Small intestine (tissue), 7 donors: ENCODE measurements around the gene FLYWCH2. TPM values are rescaled to one million over a fixed set of nuclear protein-coding genes. Genes with fewer than 3 reads are reported as not detected.
"Not testable (repeated sequence)": the region's sequence is repeated elsewhere in the genome, so short reads cannot be mapped to it uniquely, and the experiment has no call there.

Experiments used
- DNase-seq, 2 donors: peaks; one replicate each; pipeline versions ENCODE4 v3.0.0 to v3.0.0-alpha.2; 2013
- FAIRE-seq: peaks from 2 replicates; lab custom pipeline; 2012; peaks lifted over from hg19 to GRCh38; lab: Jason Lieb, UNC
- H3K27ac ChIP-seq, 3 donors: one replicate each; pipeline ENCODE4 v1.5.1; 2013; ENCODE audit warnings: low read length in 2 of 3, mild to moderate bottlenecking in 2 of 3, control low read depth in 1 of 3, inconsistent platforms in 1 of 3, low read depth in 1 of 3, moderate library complexity in 1 of 3
- H3K27me3 ChIP-seq, 3 donors: one replicate each; pipeline ENCODE4 v1.6.1; 2013; ENCODE audit warnings: low read length in 3 of 3, inconsistent platforms in 1 of 3; ENCODE audit not compliant: control insufficient read depth in 3 of 3, insufficient read depth in 3 of 3
- H3K36me3 ChIP-seq, 3 donors: one replicate each; pipeline ENCODE4 v1.6.1; 2013; ENCODE audit warnings: low read length in 3 of 3, inconsistent platforms in 1 of 3, low read depth in 1 of 3, mild to moderate bottlenecking in 1 of 3, moderate library complexity in 1 of 3; ENCODE audit not compliant: control insufficient read depth in 3 of 3, insufficient read depth in 2 of 3
- H3K4me1 ChIP-seq, 3 donors: one replicate each; pipeline ENCODE4 v1.6.1; 2013; ENCODE audit warnings: low read length in 2 of 3, inconsistent platforms in 1 of 3, low read depth in 1 of 3, mild to moderate bottlenecking in 1 of 3, moderate library complexity in 1 of 3; ENCODE audit not compliant: control insufficient read depth in 3 of 3, insufficient read depth in 2 of 3
- H3K4me3 ChIP-seq, 3 donors: one replicate each; pipeline ENCODE4 v1.5.1; 2013; ENCODE audit warnings: low read length in 3 of 3, control low read depth in 1 of 3, inconsistent platforms in 1 of 3, low read depth in 1 of 3, mild to moderate bottlenecking in 1 of 3, moderate library complexity in 1 of 3
- H3K9me3 ChIP-seq, 2 donors: one replicate each; pipeline ENCODE4 v1.6.1; 2013; ENCODE audit warnings: low read depth in 1 of 2, low read length in 1 of 2; ENCODE audit not compliant: control insufficient read depth in 2 of 2, insufficient read depth in 1 of 2
- WGBS, 3 donors: extraction: QIAGEN DNeasy Blood & Tissue Kit; methylation state at CpG; one replicate each; pipeline ENCODE4 v1.1.7; 2013; 5-methylcytosine and 5-hydroxymethylcytosine counted together
- polyA plus RNA-seq, 4 donors: library from polyadenylated mRNA; stranded (reverse) in 3 of 4; unstranded in 1 of 4; fragments of 200-250 nt in 3 of 4; fragments of 120-200 nt in 1 of 4; gene quantifications; one replicate each; pipeline versions ENCODE4 v1.2.1 to v1.2.3, GENCODE V29; 2013
- donor health status: healthy with polysubstance abuse.
- donor health status: control.
- donor health status: control.
- donor health status: Bipolar disorder and iron deficiency.
- donor health status: healthy.

FLYWCH2 gene
- polyA plus RNA-seq, 4 donors: 9.1 to 30.2 (median 23.3) TPM

GRCh38 chr16:2930236-2930635 is 47.2 kb downstream of the FLYWCH2 start:
- FAIRE-seq (no peak), DNase-seq (no peak)
- 95% methylated on average over 15 of the region's 15 CpGs for WGBS, 3 donors
- Histone ChIP-seq H3K27ac (no peak overlapping the region), H3K36me3 (peaks cover 5 to 44% (median 16%) of the 10 kb centered on the region in 3 donors), H3K9me3 (no peaks in the 10 kb centered on the region), H3K4me3 (no peak overlapping the region), H3K4me1 (peaks cover 0 to 4% (median 0%) of the 10 kb centered on the region in 3 donors), H3K27me3 (no peaks in the 10 kb centered on the region)

DNA sequence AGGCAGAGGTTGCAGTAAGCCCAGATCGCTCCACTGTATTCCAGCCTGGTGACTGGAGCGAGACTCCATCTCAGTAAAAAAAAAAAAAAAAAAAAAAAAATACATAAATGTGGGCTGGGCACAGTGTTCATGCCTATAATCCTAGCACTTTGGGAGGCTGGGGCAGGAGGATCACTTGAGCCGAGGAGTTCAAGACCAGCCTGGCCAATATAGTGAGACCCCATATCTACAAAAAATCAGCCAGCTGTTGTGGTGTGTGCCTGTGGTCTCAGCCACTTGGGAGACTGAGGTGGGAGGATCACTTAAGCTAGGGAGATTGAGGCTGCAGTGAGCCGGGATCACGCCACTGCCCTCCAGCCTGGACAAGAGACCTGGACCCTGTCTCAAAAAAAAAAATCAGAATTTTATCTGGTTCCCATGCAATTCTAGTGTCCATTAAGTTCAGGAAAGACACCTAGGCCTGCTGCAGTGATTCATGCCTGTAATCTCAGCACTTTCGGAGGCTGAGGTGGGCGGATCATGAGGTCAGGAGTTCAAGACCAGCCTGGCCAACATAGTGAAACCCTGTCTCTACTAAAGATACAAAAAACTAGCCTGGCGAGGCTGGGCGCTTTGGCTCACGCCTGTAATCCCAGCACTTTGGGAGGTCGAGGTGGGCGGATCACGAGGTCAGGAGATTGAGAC is 48.4 kb downstream of the FLYWCH2 start:
- FAIRE-seq, DNase-seq, H3K27ac ChIP-seq, H3K4me3 ChIP-seq, H3K9me3 ChIP-seq, H3K27me3 ChIP-seq, H3K4me1 ChIP-seq: not testable (repeated sequence)
- peaks cover 5 to 52% (median 16%) of the 10 kb centered on the region in 3 donors for H3K36me3 ChIP-seq
- 92 to 96% (median 92%) methylated on average over 13 of the region's 13 CpGs for WGBS, 3 donors

- DNase-seq (no peak), FAIRE-seq (no peak)
- Histone ChIP-seq H3K4me1 (no peaks in the 10 kb centered on the region), H3K36me3 (peaks cover 16 to 69% (median 16%) of the 10 kb centered on the region in 3 donors), H3K27ac (no peak overlapping the region), H3K4me3 (no peak overlapping the region), H3K9me3 (no peaks in the 10 kb centered on the region), H3K27me3 (no peaks in the 10 kb centered on the region)
- 94 to 96% (median 95%) methylated on average over 25 to 30 of the region's 30 CpGs for WGBS, 3 donors
Observed at GRCh38 chr16:2933136-2933535, 50.1 kb downstream of the FLYWCH2 start.

- Histone ChIP-seq H3K27me3 (no peaks in the 10 kb centered on the region), H3K27ac (no peak overlapping the region), H3K4me3 (no peak overlapping the region), H3K9me3 (no peaks in the 10 kb centered on the region), H3K4me1 (no peaks in the 10 kb centered on the region), H3K36me3 (peaks cover 16 to 73% (median 18%) of the 10 kb centered on the region in 3 donors)
- FAIRE-seq (no peak), DNase-seq (no peak)
- WGBS, 3 donors: 86 to 93% (median 90%) methylated on average over 18 to 22 of the region's 22 CpGs
Observed at GRCh38 chr16:2933701-2934100, 50.7 kb downstream of the FLYWCH2 start.

DNA sequence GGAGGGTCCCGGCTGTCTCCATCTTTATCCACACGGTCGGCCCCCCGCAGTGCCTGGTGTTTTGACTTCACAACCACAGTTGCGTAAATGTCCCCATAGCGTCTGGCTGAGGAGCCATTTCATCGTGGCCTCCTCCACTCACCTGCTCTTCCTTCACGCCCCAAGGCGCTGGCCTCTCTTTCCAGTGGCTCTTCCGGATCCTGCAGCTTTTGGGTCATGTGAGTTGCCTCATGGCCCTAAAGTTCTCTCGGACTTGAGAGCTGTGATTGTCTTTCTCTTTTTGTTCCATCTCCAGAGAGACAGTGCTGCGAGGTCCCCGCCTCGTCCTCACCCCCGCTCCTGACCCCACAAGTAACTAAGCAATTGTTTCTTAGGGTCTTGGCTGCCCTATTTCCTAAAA is 51.4 kb downstream of the FLYWCH2 start:
- FAIRE-seq (no peak), DNase-seq (no peak)
- Histone ChIP-seq H3K27ac (no peak overlapping the region), H3K36me3 (peaks cover 17 to 71% (median 18%) of the 10 kb centered on the region in 3 donors), H3K27me3 (no peaks in the 10 kb centered on the region), H3K4me3 (no peak overlapping the region), H3K9me3 (no peaks in the 10 kb centered on the region), H3K4me1 (no peaks in the 10 kb centered on the region)
- 87 to 95% (median 92%) methylated on average over 15 of the region's 15 CpGs for WGBS, 3 donors

DNA sequence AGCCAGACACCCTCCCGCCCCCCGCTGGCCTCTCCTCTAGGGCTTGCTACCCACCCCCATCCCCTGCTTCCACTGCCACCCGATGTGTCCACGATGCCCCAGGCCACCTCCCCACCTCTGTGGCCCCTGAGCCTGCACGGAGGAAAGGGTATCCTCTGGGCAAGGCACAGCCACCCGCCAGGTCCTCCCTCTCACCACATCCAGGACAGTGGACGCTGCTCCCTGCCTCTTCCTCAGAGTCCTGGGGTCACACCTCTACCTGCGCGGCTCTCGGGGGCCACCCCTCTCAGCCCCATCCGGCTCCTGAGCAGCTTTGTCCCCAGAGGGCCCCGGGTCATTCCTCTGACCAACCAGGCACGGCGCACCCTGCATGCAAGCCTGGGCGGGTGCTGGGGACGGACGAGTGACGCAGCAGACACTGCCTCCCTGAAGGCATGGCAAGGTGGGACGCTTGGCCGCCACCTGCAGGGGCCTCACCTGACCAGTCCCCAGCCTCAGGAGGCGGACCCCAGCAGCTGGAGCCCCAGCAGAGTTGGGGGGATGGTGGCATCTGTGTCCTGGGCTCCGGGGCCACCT is 53.5 kb downstream of the FLYWCH2 start:
- Histone ChIP-seq H3K27ac (no peak overlapping the region), H3K36me3 (peaks cover 21 to 70% (median 23%) of the 10 kb centered on the region in 3 donors), H3K4me1 (no peaks in the 10 kb centered on the region), H3K4me3 (no peak overlapping the region), H3K9me3 (no peaks in the 10 kb centered on the region), H3K27me3 (no peaks in the 10 kb centered on the region)
- WGBS, 3 donors: 87 to 94% (median 94%) methylated on average over 19 to 22 of the region's 22 CpGs
- DNase-seq (no peak), FAIRE-seq (no peak)

GRCh38 chr16:2937170-2937569 is 54.2 kb downstream of the FLYWCH2 start:
- Histone ChIP-seq H3K9me3 (no peaks in the 10 kb centered on the region), H3K4me1 (no peaks in the 10 kb centered on the region), H3K27ac (no peak overlapping the region), H3K4me3 (no peak overlapping the region), H3K27me3 (no peaks in the 10 kb centered on the region), H3K36me3 (peaks cover 21 to 70% (median 23%) of the 10 kb centered on the region in 3 donors)
- no peak for DNase-seq
- no peak for FAIRE-seq
- 92 to 98% (median 97%) methylated on average over 16 to 24 of the region's 24 CpGs for WGBS, 3 donors

DNA sequence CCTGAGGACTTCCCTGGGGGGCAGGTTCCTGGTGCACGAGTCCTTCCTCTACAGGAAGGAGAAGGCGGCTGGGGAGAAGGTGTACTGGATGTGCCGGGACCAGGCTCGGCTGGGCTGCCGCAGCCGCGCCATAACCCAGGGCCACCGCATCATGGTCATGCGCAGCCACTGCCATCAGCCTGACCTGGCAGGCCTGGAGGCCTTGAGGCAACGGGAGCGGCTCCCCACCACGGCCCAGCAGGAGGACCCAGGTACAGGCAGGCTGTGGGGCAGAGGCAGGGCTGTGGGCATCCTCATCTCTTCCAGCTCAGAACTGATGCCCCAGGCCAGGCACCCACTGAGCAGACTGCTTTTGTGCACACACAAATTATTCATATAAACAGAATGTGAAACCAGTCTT is 55.2 kb downstream of the FLYWCH2 start:
- Histone ChIP-seq H3K27ac (no peak overlapping the region), H3K36me3 (peaks cover 16 to 68% (median 21%) of the 10 kb centered on the region in 3 donors), H3K4me3 (no peak overlapping the region), H3K27me3 (no peaks in the 10 kb centered on the region), H3K4me1 (no peaks in the 10 kb centered on the region), H3K9me3 (no peaks in the 10 kb centered on the region)
- 96 to 100% (median 96%) methylated on average over 12 of the region's 12 CpGs for WGBS, 3 donors
- DNase-seq: no peak
- no peak for FAIRE-seq
